GM21381 (cell line): Measurements from ENCODE around the gene SLC2A13.
"Not testable (repeated sequence)": the region's sequence is repeated elsewhere in the genome, so short reads cannot be mapped to it uniquely, and the experiment has no call there.

Experiments used
- ATAC-seq: cut with Tn5 transposase; IDR thresholded peaks from one replicate; pipeline ENCODE4 v1.9.1; 2021; ENCODE audit warnings: mild to moderate bottlenecking, moderate library complexity; ENCODE audit not compliant: unreplicated experiment

SLC2A13 gene

GRCh38 chr12:40044396-40044795 is 61.5 kb downstream of the SLC2A13 start:
- no peak for ATAC-seq

GRCh38 chr12:40039598-40039997 is 66.3 kb downstream of the SLC2A13 start:
- no peak for ATAC-seq

GRCh38 chr12:40038619-40039018 is 67.3 kb downstream of the SLC2A13 start:
- ATAC-seq, result no peak

GRCh38 chr12:40034712-40035111 is 71.2 kb downstream of the SLC2A13 start:
- ATAC-seq, result no peak

GRCh38 chr12:40034156-40034555 is 71.7 kb downstream of the SLC2A13 start:
- no peak for ATAC-seq

GRCh38 chr12:40033242-40033630 is 72.6 kb downstream of the SLC2A13 start:
- ATAC-seq, result no peak

- no peak for ATAC-seq
These were observed 73.2 kb downstream of the SLC2A13 start for GRCh38 chr12:40032433-40033241.

- ATAC-seq, result no peak
These were observed 73.9 kb downstream of the SLC2A13 start for GRCh38 chr12:40031965-40032364.

- ATAC-seq, result not testable (repeated sequence)
These were observed 74.9 kb downstream of the SLC2A13 start for GRCh38 chr12:40030970-40031369.

GRCh38 chr12:40028296-40028695 is 77.6 kb downstream of the SLC2A13 start:
- ATAC-seq, result no peak

GRCh38 chr12:40022850-40023249 is 83.0 kb downstream of the SLC2A13 start:
- ATAC-seq, result no peak

GRCh38 chr12:40020261-40020691 is 85.6 kb downstream of the SLC2A13 start:
- ATAC-seq, result no peak

- no peak for ATAC-seq
These were observed 88.4 kb downstream of the SLC2A13 start for GRCh38 chr12:40017488-40017887.

GRCh38 chr12:40016980-40017379 is 88.9 kb downstream of the SLC2A13 start:
- ATAC-seq, result no peak

GRCh38 chr12:40015881-40016280 is 90.0 kb downstream of the SLC2A13 start:
- no peak for ATAC-seq

GRCh38 chr12:40015345-40015744 is 90.5 kb downstream of the SLC2A13 start:
- no peak for ATAC-seq

- no peak for ATAC-seq
These were observed 92.0 kb downstream of the SLC2A13 start for GRCh38 chr12:40013847-40014246.

- ATAC-seq, result no peak
These were observed 92.6 kb downstream of the SLC2A13 start for GRCh38 chr12:40013292-40013691.

- no peak for ATAC-seq
These were observed 93.2 kb downstream of the SLC2A13 start for GRCh38 chr12:40012711-40013110.

GRCh38 chr12:40011775-40012129 is 94.1 kb downstream of the SLC2A13 start:
- no peak for ATAC-seq

- peak; percentile 89 for ATAC-seq
These were observed 94.7 kb downstream of the SLC2A13 start for GRCh38 chr12:40010899-40011774.
